Retina (tissue), 1 donor: ENCODE results near the gene MREG.
"Not testable (repeated sequence)": the region's sequence is repeated elsewhere in the genome, so short reads cannot be mapped to it uniquely, and the experiment has no call there.

Experiments
- DNase-seq: peaks from one replicate; pipeline ENCODE4 v3.0.0-alpha.2; 2016

MREG gene

DNA sequence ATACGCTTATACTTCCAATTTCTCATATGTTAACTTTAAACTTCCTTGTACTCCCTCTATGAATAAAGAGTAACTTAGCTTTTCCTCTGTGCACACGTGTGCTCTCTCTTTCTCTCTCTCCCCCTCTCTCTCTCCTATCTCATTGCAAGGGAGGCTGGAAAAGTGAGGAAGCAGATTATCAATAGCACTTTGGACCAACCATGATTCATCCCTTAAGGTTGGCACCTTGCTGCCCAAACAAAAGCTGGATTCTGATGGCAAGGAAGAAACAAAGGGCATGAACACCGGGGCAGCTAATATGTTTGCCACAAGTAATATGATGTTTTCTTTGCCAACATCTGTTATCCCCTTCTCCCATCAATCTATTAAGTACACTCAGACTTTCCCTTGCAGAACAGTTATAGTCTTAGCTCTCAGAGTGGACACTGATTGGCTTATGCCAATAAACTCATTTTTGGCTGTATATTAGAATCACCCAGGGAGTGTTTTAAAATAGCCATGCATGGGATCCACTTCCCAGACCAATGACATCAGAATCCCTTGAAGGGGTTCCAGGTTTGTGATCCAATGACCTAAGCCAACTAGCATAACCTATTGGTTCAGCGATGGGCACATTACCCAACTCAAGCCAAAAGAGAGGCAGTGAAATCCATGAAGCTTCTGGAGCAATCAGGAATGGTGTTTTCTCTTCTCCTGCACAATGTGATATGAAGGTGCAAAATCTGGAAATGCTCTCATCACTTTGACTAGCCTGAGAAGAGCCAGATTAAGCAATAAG, 60.3 kb downstream of the MREG start:
- DNase-seq = no peak

DNA sequence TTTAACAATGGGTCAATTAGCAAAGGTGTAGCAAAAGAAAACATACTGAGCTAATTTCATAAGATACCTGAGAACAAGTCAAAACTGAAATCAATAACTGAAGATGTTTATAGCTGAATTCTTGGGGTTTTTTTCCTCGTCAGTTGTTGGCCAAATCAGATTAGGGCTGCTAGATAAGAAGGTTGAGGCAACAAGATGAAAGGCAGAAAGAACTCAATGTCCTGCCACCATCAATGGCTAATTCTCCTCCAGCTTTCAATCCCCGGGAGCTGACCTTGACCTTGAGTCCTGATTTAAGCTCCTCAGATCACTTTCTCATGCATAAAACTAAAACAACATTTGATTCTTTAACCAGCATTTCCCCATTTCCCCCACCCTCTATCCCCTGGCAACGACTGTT, 61.8 kb downstream of the MREG start:
- no peak for DNase-seq

DNA sequence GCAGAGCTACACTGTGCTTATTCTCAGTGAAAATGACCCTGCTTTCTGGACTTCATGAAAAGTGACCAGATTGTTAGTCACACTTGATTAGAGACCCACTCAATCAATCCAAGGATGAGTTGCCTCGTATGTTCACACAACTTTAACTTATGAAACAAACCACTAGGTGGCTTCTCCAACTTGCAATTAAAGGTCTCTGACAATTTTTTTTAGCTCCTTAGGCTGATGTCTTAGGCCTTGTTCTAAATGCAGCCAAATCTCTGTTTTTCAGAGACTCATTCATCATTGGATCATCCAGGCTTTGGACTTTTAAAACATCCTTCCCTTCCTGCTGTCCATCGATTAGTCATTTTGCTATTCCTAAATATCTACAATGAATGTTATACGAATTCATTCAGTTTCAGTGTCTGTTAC, 63.4 kb downstream of the MREG start:
- DNase-seq = no peak

DNA sequence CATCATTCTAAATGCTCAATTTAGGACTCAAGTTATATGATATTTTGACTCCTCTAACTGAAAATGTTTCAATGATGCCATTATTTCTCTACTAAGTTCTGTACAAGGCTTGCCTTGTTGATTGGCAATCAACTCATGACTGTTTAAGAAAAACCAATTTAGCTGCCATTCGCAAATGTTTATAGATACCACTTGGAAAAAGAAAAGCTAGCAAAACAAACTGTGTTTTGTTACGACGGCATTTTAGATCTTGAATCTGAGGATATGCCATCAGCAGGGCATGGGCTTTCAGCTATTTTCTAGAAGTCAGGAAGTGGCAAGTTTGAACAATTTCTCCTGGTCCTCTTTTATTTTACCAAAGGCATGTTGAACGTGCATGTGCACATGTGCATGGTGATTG, 65.3 kb downstream of the MREG start:
- no peak for DNase-seq

DNA sequence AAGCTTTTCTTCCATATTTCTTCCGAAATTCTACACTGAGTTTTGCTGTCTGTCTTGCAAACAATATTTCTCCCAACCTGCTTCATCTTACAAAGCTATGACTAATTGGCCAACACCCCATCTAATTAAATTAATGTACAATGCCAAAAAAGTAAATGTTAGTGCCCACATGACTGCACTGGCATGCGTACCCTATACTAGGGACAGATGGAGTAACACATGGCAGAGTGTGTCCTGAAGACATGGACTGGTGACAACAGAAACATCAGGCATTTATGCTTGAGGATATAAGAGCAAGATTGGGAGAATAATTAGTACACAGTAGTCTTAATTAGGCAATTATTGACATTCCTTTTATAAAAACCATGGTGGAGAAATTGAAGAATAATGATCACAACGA, 66.8 kb downstream of the MREG start:
- no peak for DNase-seq

DNA sequence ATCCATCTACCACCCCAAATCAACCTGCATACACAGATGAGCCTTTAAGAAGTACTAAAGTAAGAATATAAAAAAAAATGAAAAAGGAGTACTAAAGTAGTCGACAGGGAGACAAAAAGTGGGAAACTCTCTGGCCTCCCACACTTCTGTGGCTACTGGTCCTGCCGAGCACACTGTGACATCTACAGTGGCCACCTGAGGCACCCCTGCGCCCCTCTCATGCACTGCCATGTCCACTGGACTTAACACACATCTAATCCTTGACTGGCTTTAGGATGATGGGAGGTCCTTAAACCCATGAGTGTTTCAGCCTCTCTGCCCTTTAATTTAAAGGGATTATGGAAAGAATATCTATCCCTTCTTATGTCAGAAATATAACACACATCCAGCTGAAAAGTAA, 71.2 kb downstream of the MREG start:
- no peak for DNase-seq

DNA sequence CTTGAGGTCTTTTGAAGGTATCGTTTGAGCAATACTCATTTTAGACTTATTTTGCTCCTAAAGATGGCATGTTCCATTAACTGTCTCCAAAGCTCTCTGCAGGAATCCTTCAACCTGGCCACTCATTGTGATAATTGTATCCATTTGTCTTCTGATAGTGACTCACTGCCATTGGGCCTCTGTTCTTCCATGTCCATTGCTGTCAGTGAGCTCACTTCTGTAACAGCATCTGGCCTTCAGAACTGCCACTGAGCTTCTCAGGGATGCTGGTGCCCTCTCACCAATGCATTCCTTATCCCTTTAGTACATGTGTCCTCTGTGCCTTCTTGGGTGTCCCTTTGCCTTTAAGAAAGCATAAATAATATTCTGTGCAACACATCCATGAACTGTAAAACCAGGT, 71.6 kb downstream of the MREG start:
- no peak for DNase-seq

DNA sequence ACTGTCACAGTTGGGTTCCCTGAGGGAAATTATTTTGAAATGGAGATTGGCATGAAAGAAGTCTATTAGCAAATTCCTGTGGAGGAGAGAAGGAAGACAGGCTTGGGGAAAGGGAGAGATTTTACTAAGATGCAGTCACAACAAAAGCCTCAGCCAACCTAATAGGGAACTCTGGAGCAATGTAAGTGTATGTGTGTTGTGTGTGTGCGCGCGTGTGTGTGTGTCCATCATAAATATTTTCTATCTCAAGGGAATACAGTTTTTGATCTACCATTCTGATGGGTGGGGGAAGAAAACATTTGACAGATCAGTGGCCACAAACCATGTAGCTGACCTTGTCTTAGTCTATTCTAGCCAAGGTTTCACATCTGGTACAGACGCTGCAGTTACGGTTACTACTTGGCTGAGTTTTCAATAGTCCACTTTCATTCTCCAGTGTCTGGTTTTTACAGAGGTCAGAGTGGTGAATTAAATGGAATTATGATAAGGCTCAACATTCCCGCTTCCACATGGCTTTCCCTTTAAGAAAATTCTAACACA, 72.6 kb downstream of the MREG start:
- no peak for DNase-seq

DNA sequence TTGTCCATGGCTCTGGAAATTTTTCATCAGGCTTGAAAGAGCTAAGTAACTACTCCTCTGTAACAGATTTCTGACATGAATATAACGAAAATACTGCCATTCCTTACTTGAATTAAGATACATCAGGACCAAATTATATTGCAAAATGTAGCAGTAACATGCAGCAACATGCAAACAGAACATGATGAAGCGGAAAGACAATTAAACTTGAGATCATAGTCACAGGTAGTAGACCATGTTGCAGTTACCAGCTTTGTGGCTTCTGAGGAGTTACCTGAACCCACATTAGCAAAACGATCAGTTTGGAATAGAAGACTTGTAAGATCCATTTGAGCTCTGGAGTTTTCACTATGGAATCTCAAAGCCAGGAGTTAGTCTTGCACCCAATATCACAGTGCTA, 76.2 kb downstream of the MREG start:
- no peak for DNase-seq

DNA sequence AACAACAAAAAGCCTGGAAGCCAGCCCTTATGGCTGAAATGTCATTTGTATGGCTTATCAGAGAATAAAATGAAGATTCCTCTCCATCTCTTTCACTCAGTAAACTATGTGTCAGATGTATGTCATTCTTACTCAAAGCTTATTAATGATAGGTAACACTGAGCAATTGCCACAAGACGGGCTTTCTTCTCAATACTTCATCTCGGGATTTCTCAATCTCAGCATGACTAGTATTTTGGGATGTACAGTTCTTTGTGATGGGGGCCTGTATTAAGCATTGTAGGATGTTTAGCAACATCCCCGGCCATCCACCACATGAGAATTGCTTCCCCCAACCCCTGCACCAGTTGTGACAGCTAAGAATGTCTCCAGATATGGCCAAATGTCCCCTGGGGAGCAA, 80.2 kb downstream of the MREG start:
- no peak for DNase-seq

DNA sequence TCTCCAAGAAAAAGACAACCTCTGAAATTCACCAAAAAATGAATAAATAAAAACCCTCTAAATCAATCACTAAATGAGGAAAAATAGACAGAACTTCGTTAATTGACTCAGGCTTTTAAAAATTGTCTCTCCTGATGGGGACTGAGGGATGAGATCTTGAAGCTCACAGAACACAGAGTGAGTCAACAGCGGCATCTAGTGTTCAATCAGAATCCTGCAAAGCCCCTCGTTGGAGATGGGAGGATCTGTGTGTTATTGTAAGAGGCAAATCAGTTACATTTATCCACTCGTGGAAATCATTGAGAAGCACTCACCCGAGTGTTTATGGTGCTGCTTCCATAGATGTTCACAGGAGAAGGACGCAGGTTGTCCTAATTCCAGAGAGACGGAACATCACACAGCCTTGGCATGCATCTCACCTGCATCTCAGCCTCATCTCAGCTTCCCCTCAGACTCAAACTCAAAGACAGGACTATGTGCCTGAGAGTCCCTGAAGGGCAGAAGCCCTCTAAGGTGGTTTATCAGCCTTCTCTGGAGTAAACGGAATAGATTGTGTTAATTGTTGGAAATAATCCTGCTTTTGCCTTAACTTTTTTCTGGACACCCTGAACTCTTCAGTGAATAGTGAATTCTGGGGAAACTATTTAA, 82.0 kb downstream of the MREG start:
- peak; percentile 79 for DNase-seq

DNA sequence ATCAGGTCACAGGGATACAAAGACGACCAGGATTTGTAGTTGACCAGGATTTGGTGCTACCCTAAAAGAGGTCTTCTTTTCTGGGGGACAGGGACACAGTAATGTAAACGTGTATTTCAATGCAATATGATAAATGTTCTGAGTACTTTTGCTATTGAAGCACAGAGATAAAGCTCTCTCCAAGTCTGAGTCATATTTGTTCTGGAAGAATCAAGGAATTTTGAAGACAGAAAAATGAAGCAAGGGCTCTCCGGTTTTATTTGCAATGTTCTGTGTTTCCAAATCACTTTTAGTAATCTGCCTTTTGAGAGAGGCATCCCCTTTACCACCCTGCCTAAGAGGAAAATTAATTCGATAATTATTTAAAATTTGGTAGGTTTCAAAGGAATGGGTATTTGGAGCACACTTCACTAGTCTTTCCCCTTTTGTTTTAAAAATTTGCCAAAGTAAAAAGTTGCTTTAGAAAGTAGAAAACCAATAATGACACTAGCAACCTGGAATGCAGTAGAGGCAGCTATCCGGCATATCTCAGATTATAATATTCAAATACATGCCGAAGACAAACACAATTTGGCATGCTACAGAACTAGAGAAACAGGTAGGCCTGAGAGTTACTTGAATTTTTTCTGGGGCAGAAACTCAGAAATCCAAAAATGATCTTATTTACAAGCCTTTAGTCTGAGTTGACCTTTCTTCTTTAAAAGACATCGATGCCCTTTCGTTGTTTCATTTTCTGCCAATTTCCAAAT, 82.7 kb downstream of the MREG start:
- DNase-seq = no peak

DNA sequence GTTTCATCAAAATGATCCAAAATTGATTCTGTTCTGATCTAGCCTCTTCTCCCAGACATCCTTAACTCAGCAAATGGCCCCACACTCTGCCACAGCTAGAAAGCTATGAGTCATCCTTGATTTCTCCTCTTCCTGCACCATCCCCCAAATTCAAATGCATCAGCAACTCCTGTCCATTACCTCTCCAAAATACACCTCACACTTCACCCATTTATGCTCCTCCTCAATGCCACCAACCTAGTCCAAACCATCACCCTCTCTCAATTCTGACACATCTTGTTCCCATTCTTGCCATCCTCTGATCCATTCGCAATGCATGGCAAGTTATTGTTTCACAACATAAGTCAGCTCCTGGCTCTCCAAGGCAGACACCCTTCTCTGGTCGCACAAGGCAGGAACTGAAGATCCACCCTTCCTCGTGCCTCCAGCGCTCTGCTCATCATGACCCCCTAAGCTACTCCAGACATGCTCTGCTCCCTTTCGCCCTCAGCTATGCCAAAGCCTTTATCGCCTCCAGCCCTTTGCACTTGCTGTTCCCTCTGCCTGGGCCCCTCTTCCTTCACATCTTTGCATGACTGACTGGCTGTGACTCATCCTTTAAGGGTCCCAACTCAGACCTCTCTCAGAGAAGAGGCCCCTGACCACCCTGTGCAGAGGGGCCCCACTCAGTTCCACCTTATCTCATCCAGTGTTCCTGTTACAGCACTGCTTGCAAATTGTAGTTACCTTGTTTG, 83.6 kb downstream of the MREG start:
- no peak for DNase-seq

DNA sequence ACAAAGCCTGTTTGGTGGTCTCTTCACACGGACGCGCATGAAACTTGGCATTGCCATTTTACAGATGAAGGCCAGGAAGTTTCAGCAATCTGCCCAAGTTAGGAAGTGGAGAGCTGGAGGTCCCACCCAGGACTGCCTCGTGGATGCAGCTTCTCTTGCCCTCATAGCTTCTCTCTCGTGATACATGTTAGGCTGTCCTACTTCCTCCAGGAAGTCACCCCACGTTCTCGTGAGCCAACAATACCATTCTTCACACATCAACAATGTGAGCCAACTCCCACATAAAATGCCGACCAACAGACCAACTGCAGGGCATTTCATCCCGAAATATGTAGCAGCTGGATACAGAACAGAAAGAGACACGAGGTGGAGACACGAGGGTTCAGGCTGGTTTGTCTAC, 85.3 kb downstream of the MREG start:
- no peak for DNase-seq

DNA sequence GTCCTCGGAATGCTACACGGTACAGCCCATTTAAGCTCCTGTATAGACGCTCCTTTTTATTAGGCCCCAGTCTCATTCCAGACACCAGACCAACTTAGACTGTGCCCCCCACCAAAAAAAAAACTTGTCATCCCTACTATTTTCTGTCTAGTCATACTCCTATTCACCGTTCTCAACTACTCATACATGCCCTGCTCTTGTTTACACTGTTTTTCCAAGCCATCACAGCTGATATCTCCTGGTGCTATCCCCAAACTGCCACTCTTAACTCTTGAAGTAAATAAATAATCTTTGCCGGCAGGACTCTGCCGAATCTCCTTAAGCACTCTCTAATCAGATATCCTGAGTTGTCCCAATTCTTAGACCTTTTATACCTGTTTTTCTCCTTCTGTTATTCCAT, 86.4 kb downstream of the MREG start:
- DNase-seq = not testable (repeated sequence)

DNA sequence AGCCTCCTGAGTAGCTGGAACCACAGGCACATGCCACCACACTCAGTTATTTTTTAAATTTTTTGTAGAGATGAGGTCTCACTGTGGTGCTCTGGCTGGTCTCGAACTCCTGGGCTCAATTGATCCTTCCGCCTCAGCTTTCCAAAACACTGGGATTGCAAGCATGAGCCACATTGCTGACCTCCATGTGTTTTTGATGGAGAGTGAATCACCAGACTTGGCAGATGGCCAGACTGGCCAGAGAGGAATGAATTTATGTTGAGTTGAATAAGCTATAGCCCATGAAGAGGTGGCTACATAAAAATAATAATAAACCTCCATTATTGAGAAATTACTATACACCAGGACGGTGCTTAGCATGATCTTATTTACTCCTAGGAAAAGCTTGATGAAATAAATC, 91.5 kb downstream of the MREG start:
- no peak for DNase-seq

DNA sequence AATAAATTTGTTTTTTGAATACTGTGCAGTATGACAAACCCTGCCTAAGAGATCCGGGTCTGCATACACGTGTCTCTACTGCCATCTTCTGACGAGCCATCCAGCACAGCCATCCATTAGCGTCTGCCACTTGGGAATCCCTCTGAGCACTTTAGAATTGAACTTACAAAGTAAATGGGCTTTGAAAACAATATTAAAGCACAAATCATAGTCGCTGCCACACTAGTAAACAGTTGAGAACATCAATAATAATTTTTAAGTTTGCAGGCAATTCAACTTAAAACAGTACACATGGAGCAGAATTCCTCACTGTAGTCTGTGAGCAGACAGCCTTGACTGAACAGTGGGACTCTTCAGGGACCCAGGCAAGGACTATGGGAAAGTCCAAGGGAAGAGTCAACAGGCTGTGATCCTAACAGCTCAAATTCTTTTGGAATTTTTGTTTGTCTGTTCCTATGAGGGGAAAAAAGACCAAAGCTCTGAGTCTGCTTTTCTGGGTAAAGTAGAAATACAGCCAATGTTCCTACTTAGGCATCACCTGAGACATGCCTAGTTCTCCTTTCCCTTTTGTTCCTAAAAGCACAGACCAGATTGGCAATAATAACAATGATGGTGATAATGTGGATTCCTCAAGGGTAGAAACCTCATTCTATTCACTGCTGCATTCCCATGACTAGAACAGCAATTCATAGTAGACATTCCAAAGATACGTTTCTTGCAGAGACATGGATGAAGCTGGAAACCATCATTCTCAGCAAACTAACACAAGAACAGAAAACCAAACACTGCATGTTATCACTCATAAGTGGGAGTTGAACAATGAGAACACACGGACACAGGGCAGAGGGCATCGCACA, 92.9 kb downstream of the MREG start:
- peak; percentile 73 for DNase-seq

DNA sequence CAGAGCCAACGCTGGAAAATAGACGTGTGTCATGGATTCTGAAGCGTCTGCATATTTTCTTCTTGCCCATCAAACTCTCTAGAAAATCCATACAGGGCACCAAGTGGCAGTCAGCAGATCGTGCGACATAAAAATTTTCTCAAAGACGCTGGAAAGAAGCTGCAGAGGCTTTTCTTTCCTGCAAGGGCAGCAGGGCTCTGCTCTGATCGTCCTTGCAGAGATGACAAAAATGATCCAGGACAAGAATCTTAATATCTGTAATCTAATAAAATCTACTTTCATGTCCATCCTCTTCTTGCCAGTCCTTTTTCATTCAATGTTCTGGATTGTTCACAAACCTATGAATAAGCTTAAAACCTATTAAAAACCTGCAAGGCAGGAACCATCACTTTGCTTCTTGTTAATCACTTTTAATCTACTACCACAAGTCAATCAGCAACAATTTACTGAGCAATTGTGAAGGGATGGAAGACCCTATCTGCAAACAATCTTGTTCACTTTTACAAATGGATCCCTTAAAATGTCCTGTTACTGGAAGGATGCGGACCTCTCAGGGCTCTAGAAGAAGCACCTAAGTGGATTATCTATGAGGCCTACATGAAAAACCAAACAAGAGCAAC, 93.6 kb downstream of the MREG start:
- DNase-seq = no peak

DNA sequence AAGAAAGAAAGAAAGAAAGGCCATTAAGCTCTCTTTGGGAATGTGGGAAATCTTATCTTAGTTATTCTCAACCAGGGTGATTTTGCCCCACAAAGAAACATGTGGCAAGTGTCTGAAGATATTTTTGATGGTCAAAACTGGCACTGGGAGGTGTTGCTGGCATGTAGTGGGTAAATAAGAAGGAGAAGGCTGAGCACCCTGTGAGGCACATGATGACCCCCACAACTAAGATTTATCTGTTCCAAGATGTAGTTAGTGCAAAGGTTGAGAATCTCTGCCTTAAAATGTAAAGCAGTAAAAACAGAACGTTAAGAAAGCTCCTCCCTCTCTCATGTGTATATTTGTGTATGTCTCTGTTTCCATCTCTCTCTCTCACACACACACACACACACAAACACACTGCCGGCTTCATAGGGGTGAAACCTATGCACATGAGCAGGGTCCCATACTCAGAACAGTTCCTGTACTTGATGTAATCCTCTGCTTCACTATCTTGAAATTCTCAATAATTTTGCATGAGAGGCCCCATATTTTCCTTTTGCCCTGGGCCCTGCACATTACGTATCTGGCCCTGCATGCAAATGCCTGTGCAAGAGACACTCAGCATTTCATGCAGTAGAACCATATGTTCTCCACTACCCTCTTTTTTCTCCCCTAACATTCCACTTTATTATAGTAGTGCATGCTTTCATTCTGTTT, 94.3 kb downstream of the MREG start:
- no peak for DNase-seq

DNA sequence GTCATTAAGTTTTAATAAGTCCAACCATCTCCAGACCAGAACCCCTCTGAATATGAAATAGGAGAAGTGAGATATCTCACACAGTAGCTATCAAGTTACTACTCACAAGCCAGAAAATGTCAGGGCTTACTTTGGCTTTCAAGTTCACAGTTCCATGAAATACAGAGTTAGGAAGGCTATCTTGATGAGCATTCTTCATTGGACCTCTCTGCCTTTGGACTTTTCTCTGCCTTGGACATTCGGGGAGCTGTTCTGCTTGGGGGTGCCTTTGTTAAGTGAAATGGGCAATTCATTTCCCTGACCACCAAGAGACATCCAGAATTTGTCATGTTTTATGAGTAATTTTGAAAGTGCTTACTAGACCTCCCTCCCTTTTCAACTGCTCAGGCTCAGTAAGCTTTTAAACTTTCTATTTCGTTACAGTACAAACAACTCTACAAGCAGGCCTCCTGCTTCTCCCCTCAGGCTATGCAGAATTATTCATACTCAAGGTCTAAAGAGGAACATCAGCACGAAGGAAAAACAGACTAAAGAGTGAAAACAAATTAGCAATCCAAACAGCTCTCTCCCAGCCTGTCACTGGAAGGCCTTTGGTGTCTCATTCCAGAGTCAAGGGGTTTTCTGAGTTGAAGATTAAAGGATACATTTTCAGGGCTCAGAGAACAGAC, 95.3 kb downstream of the MREG start:
- DNase-seq = no peak
